H54 (cell line): ENCODE measurements around the gene RASAL3.
A peak's percentile ranks its signal among the peaks of the same experiment; 100 is the strongest.

Experiments
- DNase-seq: peaks from one replicate; pipeline ENCODE4 v3.0.0; 2011; ENCODE audit warnings: low spot score, mixed read lengths; ENCODE audit not compliant: insufficient read length
- FAIRE-seq: peaks from 3 replicates; lab custom pipeline; 2011; peaks lifted over from hg19 to GRCh38; lab: Jason Lieb, UNC
- POLR2A ChIP-seq: IDR thresholded peaks from 2 replicates; pipeline ENCODE4 v1.6.1; 2011; ENCODE audit warnings: low read depth, mild to moderate bottlenecking, low read length

The RASAL3 gene

DNA sequence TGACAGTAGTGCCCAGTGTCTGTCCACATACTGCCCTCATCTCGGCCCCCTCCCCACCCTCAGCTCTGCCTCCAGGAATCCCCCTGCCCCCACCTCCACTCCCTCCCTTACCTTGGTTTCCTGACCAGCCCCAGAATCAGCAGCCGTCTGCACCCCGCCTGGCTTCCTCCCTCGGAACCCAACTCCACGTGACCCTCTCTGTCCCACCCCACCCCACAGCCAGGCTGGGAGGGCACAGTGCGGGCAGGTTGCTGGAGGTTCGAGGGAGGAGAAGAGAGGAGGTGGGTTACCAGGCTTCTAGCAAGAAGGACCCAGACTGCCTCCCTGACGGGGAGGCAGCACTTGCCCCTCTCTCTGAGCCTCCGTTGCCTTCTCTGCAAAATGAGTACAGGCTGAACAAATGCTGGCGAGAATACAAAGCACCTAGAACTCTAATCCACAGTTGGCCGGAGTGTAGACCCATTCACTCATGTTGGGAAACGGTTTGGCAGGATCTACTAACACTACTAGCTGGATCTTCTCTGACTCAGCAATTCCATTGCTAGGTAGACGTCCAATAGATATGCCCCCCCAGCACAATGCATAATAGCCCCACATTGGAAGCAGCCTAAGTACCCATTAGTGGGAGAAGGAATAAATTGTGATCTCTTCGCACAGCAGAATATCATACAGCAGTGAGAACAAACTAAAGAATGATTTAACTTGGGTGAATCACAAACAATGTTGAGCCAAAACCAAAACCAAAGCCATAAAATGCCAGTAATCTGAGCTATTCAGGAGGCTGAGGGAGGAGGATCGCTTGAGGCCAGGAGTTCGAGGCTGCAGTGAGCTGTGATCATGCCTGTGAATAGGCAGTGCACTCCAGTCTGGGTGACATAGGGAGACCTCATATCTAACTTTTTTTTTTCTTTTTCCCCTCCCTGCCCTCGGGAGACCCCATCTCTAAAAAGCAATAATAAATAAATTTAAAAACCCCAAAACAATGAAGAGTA is at the start of gene RASAL3:
Gene RASAL3 (minus strand): TSS at position 151 of the 992 bp plus-strand sequence. CDS start 186 bp downstream, outside the sequence.
- DNase-seq (no peak), FAIRE-seq (no peak)
- no peak for TF ChIP-seq POLR2A

- no peak for TF ChIP-seq POLR2A
- FAIRE-seq (no peak), DNase-seq (no peak)
Observed at GRCh38 chr19:15511671-15512424, 47.5 kb upstream of the RASAL3 start.

- no peak for FAIRE-seq
- no peak for TF ChIP-seq POLR2A
- no peak for DNase-seq
Observed at GRCh38 chr19:15508035-15508710, 43.8 kb upstream of the RASAL3 start, which contains the start of gene CYP4F22. Gene CYP4F22, plus strand, starts transcription at chr19:15508525. Its CDS starts 16,812 bp downstream, at chr19:15525337.

GRCh38 chr19:15507068-15508034 is 43.0 kb upstream of the RASAL3 start:
- FAIRE-seq (no peak), DNase-seq (no peak)
- TF ChIP-seq POLR2A, result no peak

DNA sequence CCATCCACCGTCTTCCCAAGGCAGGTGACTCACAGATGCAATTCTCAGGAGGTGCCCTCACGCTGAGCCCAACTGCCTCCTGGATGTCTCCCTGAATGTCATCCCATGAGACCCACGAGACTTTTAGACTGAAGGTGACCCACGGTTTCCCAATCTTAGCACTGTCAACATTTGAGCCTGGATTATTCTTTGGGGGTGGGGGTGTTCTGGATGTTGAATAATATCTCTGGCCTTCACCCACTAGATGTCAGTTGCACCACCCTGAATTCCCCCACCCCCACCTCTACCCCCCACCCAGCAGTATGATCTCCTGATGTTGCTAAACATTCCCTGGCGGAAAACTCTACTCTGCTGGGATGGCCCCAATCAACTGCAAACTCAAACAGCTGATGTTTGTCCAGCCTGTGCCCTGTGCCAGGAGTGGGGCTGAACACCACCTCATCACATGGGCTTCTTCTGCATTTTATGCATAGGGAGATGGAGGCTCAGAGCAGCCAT is 41.8 kb upstream of the RASAL3 start:
- DNase-seq (no peak), FAIRE-seq (no peak)
- TF ChIP-seq POLR2A, result no peak

GRCh38 chr19:15502264-15502663 is 37.9 kb upstream of the RASAL3 start:
- DNase-seq, result no peak
- no peak for TF ChIP-seq POLR2A
- no peak for FAIRE-seq

- DNase-seq (no peak), FAIRE-seq (no peak)
- no peak for TF ChIP-seq POLR2A
Observed at GRCh38 chr19:15501596-15501995, 37.3 kb upstream of the RASAL3 start.

DNA sequence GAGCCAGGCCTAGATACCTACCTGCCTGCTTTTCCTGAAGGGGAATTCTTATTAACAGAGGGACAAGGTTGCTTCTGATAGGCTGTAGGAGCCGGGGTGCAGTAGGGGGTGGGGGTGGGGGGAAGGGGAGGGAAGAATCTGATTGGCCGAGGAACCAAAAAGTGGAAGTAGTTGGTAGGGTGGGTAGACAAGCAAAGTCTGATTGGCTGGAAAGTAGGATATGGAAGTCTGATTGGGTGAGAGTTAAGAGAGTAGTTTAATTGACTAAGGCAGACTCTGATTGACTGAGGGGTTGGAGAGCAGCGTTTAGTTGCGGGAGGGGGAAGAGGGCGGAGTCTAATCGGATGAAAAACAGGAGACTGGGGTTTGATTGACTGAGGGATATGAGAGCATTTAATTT is 34.6 kb upstream of the RASAL3 start:
- TF ChIP-seq POLR2A, result no peak
- peak; percentile 68 for DNase-seq
- no peak for FAIRE-seq

GRCh38 chr19:15498156-15498858 is 34.0 kb upstream of the RASAL3 start:
- FAIRE-seq (no peak), DNase-seq (no peak)
- TF ChIP-seq POLR2A, result no peak

DNA sequence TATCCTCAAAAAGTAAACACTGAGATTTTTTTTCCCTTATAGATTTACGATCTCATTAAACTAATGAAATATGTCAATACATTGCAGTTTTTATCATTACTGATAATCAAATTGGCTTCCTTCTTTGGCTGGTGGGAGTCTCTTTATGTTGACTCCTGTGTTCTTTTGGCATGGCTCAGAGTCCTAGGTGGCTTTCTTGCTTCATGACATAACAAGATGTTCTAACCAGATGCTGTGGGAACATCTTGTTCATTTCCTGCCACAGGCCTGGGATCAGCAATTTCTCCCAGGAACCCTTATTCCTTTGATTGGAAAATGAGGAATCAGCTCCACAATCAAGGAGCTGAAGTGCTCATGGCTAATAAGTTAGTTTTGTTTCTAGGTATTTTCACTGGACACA is 30.8 kb upstream of the RASAL3 start:
- no peak for FAIRE-seq
- DNase-seq, result no peak
- no peak for TF ChIP-seq POLR2A

DNA sequence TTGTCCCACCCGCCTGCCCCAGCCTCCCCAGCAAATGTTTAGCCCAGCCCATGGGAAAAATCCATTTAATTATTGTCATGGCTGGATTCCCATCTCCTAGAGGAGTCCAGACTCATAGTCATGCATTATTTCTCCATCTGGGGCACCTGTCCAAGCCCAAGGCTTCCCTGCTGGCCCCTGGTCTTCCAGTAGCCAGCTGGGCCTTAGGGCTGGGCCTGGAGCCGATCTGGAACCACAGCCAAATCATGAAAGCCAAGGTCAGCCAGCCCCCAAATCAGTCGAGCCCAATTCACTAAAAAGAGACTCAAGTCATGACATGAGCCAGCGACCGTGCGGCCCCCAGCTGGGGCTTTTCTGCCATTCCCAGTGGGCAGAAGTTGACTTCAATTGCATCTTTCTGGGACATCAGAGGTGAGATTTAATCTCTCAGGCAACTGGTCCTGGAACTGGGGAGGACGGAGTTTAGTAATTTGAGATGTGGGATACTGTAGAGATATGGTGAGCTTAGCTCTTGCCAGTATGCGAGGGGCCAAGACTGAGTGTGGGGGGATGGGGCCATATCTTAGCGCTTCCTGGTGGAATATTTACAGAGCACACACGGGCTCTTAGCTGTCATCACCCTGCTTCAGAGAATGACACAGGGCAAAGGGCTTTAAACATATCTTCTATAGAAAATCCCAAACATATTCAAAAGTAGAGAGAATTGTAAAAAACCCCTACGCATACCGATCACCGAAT is 24.3 kb upstream of the RASAL3 start:
- FAIRE-seq, result no peak
- TF ChIP-seq POLR2A, result no peak
- no peak for DNase-seq
